Peyer's patch (tissue), 4 donors: ENCODE results near the gene SPOCK3. TPM values are rescaled to one million over a fixed set of nuclear protein-coding genes. Genes with fewer than 3 reads are reported as not detected.
"Not testable (repeated sequence)": the region's sequence is repeated elsewhere in the genome, so short reads cannot be mapped to it uniquely, and the experiment has no call there.

Experiments used
- DNase-seq, 3 donors: peaks; one replicate each; pipeline ENCODE4 v3.0.0-alpha.2; 2017 to 2019
- H3K27ac ChIP-seq, 4 donors: fragments of 200-600 bp; sonication (generic); one replicate each; pipeline ENCODE4 v1.5.1; 2016 to 2019
- H3K27me3 ChIP-seq, 2 donors: fragments of 200-600 bp; sonication (generic); one replicate each; pipeline ENCODE4 v1.5.1; 2019
- H3K36me3 ChIP-seq, 3 donors: fragments of 200-600 bp; sonication (generic); one replicate each; pipeline ENCODE4 v1.5.1; 2016 to 2019
- H3K4me1 ChIP-seq, 4 donors: fragments of 200-600 bp; sonication (generic); one replicate each; pipeline ENCODE4 v1.5.1; 2016 to 2019
- H3K4me3 ChIP-seq, 4 donors: fragments of 200-600 bp; sonication (generic); 1 replicate in 3 of 4; 2 replicates in 1 of 4; pipeline ENCODE4 v1.5.1; 2016 to 2019; ENCODE audit warnings: mild to moderate bottlenecking in 1 of 4
- H3K9me3 ChIP-seq, 4 donors: fragments of 200-600 bp; sonication (generic); one replicate each; pipeline ENCODE4 v1.5.1; 2016 to 2019; ENCODE audit warnings: mild to moderate bottlenecking in 1 of 4
- CTCF ChIP-seq, 6 experiments: fragments of 450-650 bp in 4 of 6; fragments of 200-600 bp in 2 of 6; sonication (generic) in 1 of 6; IDR thresholded peaks; one replicate each; pipeline ENCODE4 v1.5.1; 2017 to 2019; ENCODE audit warnings: antibody characterized with exemption in 6 of 6, mild to moderate bottlenecking in 3 of 6, moderate library complexity in 1 of 6
- POLR2A ChIP-seq, 2 donors: fragments of 450-650 bp; IDR thresholded peaks; one replicate each; pipeline ENCODE4 v1.5.1; 2017; ENCODE audit warnings: antibody characterized with exemption in 2 of 2, mild to moderate bottlenecking in 2 of 2, moderate library complexity in 2 of 2
- total RNA-seq, 4 donors: library from RNA; depleted of rRNA; stranded (reverse); fragments of >200 nt; gene quantifications; one replicate each; pipeline ENCODE4 v1.1.0, GENCODE V29; 2016

Gene SPOCK3
- total RNA-seq, 4 donors from 2014 or later, result 1.7 TPM; not detected in 3

- no peaks in the 10 kb centered on the region for H3K4me1 ChIP-seq
Observed at GRCh38 chr4:166875821-166876220, 358.5 kb downstream of the SPOCK3 start.

GRCh38 chr4:166862032-166862431, 372.3 kb downstream of the SPOCK3 start:
- H3K9me3 ChIP-seq, result no peaks in the 10 kb centered on the region
- no peaks in the 10 kb centered on the region for H3K27me3 ChIP-seq
- no peak overlapping the region for H3K27ac ChIP-seq
- no peaks in the 10 kb centered on the region for H3K36me3 ChIP-seq
- H3K4me1 ChIP-seq, result no peaks in the 10 kb centered on the region
- TF ChIP-seq POLR2A (IDR thresholded peaks at IDR 0.05) (no peak), CTCF (IDR thresholded peaks at IDR 0.05) (no peak)
- DNase-seq, result no peak
- H3K4me3 ChIP-seq, result no peak overlapping the region

More at GRCh38 chr4:166875821-166876220, 358.5 kb downstream of the SPOCK3 start:
- Histone ChIP-seq H3K36me3 (no peaks in the 10 kb centered on the region), H3K9me3 (no peaks in the 10 kb centered on the region), H3K27ac (no peak overlapping the region), H3K4me3 (no peak overlapping the region), H3K27me3 (no peaks in the 10 kb centered on the region)
- no peak for DNase-seq
- no peak for TF ChIP-seq CTCF (IDR thresholded peaks at IDR 0.05)
- TF ChIP-seq POLR2A (IDR thresholded peaks at IDR 0.05), result no peak

GRCh38 chr4:166850398-166850797, 383.9 kb downstream of the SPOCK3 start:
- H3K4me1 ChIP-seq, H3K27me3 ChIP-seq, H3K4me3 ChIP-seq, H3K27ac ChIP-seq, H3K36me3 ChIP-seq, DNase-seq, H3K9me3 ChIP-seq: not testable (repeated sequence)

GRCh38 chr4:166846939-166847338, 387.4 kb downstream of the SPOCK3 start:
- Histone ChIP-seq H3K4me1 (no peaks in the 10 kb centered on the region), H3K36me3 (no peaks in the 10 kb centered on the region), H3K4me3 (no peak overlapping the region), H3K27me3 (no peaks in the 10 kb centered on the region), H3K9me3 (no peaks in the 10 kb centered on the region), H3K27ac (no peak overlapping the region)
- no peak for DNase-seq
- TF ChIP-seq CTCF (IDR thresholded peaks at IDR 0.05) (no peak), POLR2A (IDR thresholded peaks at IDR 0.05) (no peak)

- H3K9me3 ChIP-seq, result no peaks in the 10 kb centered on the region
- DNase-seq, result no peak
Observed at GRCh38 chr4:166842795-166843261, 391.5 kb downstream of the SPOCK3 start.

More at GRCh38 chr4:166842795-166843261, 391.5 kb downstream of the SPOCK3 start:
- H3K36me3 ChIP-seq, result no peaks in the 10 kb centered on the region
- H3K4me3 ChIP-seq, result no peak overlapping the region
- no peaks in the 10 kb centered on the region for H3K4me1 ChIP-seq
- TF ChIP-seq POLR2A (IDR thresholded peaks at IDR 0.05) (no peak), CTCF (IDR thresholded peaks at IDR 0.05) (no peak)
- H3K27me3 ChIP-seq, result no peaks in the 10 kb centered on the region
- no peak overlapping the region for H3K27ac ChIP-seq
